ENCODE results near the gene RSPH6A. TPM values are rescaled to one million over a fixed set of nuclear protein-coding genes. Genes with fewer than 3 reads are reported as not detected.

The RSPH6A gene
- total RNA-seq, 4 donors from 2014 or later, result 1.1 TPM; not detected in 3

- no peaks in the 10 kb centered on the region for H3K9me3 ChIP-seq
- no peaks in the 10 kb centered on the region for H3K27me3 ChIP-seq
- DNase-seq, result no peak
- TF ChIP-seq POLR2AphosphoS5 (IDR thresholded peaks at IDR 0.05), result no peak
- TF ChIP-seq POLR2A (IDR thresholded peaks at IDR 0.05), result no peak
- TF ChIP-seq, protein P1, sequence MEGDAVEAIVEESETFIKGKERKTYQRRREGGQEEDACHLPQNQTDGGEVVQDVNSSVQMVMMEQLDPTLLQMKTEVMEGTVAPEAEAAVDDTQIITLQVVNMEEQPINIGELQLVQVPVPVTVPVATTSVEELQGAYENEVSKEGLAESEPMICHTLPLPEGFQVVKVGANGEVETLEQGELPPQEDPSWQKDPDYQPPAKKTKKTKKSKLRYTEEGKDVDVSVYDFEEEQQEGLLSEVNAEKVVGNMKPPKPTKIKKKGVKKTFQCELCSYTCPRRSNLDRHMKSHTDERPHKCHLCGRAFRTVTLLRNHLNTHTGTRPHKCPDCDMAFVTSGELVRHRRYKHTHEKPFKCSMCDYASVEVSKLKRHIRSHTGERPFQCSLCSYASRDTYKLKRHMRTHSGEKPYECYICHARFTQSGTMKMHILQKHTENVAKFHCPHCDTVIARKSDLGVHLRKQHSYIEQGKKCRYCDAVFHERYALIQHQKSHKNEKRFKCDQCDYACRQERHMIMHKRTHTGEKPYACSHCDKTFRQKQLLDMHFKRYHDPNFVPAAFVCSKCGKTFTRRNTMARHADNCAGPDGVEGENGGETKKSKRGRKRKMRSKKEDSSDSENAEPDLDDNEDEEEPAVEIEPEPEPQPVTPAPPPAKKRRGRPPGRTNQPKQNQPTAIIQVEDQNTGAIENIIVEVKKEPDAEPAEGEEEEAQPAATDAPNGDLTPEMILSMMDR (IDR thresholded peaks at IDR 0.05), result no peak
- TF ChIP-seq EP300 (IDR thresholded peaks at IDR 0.05; ENCODE audit: low read depth), result no peak
- 64 to 80% methylated on average over 1 to 21 of the region's 21 CpGs for WGBS, 2 donors (ENCODE audit: low coverage in 1 of 2)
- H3K4me3 ChIP-seq, result no peak overlapping the region
- intact Hi-C loops (cut with DNase I; ENCODE audit: low total_unique reads), result loop anchor here (10.0 kb wide), 1 partner anchor 50 kb away; no protein-coding TSS in a partner anchor
- in situ Hi-C loops (cut with MboI; ENCODE audit: low pct_ligation_motif_present in 1 of 4, low pct_unique_long_range_greater_than_20kb in 1 of 4, low sequenced_read_pairs in 3 of 4), result no loop called here
- peaks cover 18 to 42% (median 30%) of the 10 kb centered on the region in 4 donors for H3K4me1 ChIP-seq
- peak overlapping the region; percentile 86 to 98 (median 94) for H3K27ac ChIP-seq
- H3K36me3 ChIP-seq, result no peaks in the 10 kb centered on the region
These were observed 50.0 kb downstream of the RSPH6A start for GRCh38 chr19:45764945-45765701.

GRCh38 chr19:45764475-45764874, 50.6 kb downstream of the RSPH6A start:
- WGBS, 2 donors (ENCODE audit: low coverage in 1 of 2), result 66% methylated on average over 5 of the region's 6 CpGs; no CpG with 5 or more reads in 1 of the 2 donors
- TF ChIP-seq POLR2A (IDR thresholded peaks at IDR 0.05), result no peak
- TF ChIP-seq, protein P1 (IDR thresholded peaks at IDR 0.05), result no peak
- no peak for TF ChIP-seq POLR2AphosphoS5 (IDR thresholded peaks at IDR 0.05)
- TF ChIP-seq EP300 (IDR thresholded peaks at IDR 0.05; ENCODE audit: low read depth), result no peak
- in situ Hi-C loops (cut with MboI; ENCODE audit: low pct_ligation_motif_present in 1 of 4, low pct_unique_long_range_greater_than_20kb in 1 of 4, low sequenced_read_pairs in 3 of 4), result no loop called here
- Histone ChIP-seq H3K27me3 (no peaks in the 10 kb centered on the region), H3K4me3 (no peak overlapping the region), H3K27ac (peak overlapping the region; percentile 86 to 98 (median 94)), H3K36me3 (no peaks in the 10 kb centered on the region), H3K4me1 (peaks cover 15 to 42% (median 28%) of the 10 kb centered on the region in 4 donors), H3K9me3 (no peaks in the 10 kb centered on the region)
- intact Hi-C loops (cut with DNase I; ENCODE audit: low total_unique reads), result loop anchor here (10.0 kb wide), 1 partner anchor 50 kb away; no protein-coding TSS in a partner anchor
- no peak for DNase-seq

- H3K4me3 ChIP-seq, result no peak overlapping the region
- intact Hi-C loops (cut with DNase I; ENCODE audit: low total_unique reads), result loop anchor here (10.0 kb wide), 1 partner anchor 49 kb away; no protein-coding TSS in a partner anchor
- DNase-seq, result no peak
- in situ Hi-C loops (cut with MboI; ENCODE audit: low pct_ligation_motif_present in 1 of 4, low pct_unique_long_range_greater_than_20kb in 1 of 4, low sequenced_read_pairs in 3 of 4), result no loop called here
- H3K27ac ChIP-seq, result peak overlapping the region in 3 of 4 donors; percentile 92 to 98 (median 96)
- TF ChIP-seq POLR2A (IDR thresholded peaks at IDR 0.05) (no peak), EP300 (IDR thresholded peaks at IDR 0.05; ENCODE audit: low read depth) (no peak), POLR2AphosphoS5 (IDR thresholded peaks at IDR 0.05) (no peak)
- TF ChIP-seq, protein P1 (IDR thresholded peaks at IDR 0.05), result no peak
- H3K9me3 ChIP-seq, result no peaks in the 10 kb centered on the region
- H3K4me1 ChIP-seq, result peaks cover 15 to 42% (median 28%) of the 10 kb centered on the region in 4 donors
- WGBS, 2 donors (ENCODE audit: low coverage in 1 of 2), result 62% methylated on average over 24 of the region's 27 CpGs; no CpG with 5 or more reads in 1 of the 2 donors
- no peaks in the 10 kb centered on the region for H3K27me3 ChIP-seq
- H3K36me3 ChIP-seq, result no peaks in the 10 kb centered on the region
These were observed 51.3 kb downstream of the RSPH6A start for GRCh38 chr19:45763691-45764294.
